GM12878 (cell line): ENCODE measurements around the gene CACNA2D1. TPM values are rescaled to one million over a fixed set of nuclear protein-coding genes. Genes with fewer than 3 reads are reported as not detected.

Experiments
- ATF7 ChIP-seq: fragments of 450-650 bp; IDR thresholded peaks from 2 replicates; pipeline ENCODE4 v1.6.1; 2016; ENCODE audit warnings: low read depth, mild to moderate bottlenecking
- NBN ChIP-seq: fragments of 450-650 bp; IDR thresholded peaks from 2 replicates; pipeline ENCODE4 v1.6.1; 2016
- NFYA ChIP-seq: IDR thresholded peaks from 2 replicates; pipeline ENCODE4 v1.6.1; 2011; ENCODE audit warnings: low read depth, mild to moderate bottlenecking, low read length, improper control_type of control experiment, borderline replicate concordance
- PAX5 ChIP-seq: IDR thresholded peaks from 2 replicates; pipeline ENCODE4 v1.6.1; 2011; ENCODE audit warnings: low read depth, low read length, borderline replicate concordance
- RB1 ChIP-seq: fragments of 450-650 bp; formaldehyde crosslinking; IDR thresholded peaks from 2 replicates; pipeline ENCODE4 v1.6.1; 2017; ENCODE audit warnings: mild to moderate bottlenecking, borderline replicate concordance
- RELA ChIP-seq: fragments of 450-650 bp; IDR thresholded peaks from 2 replicates; pipeline ENCODE4 v1.8.0; 2014; ENCODE audit warnings: borderline replicate concordance; ENCODE audit not compliant: partially characterized antibody
- polyA plus RNA-seq, 11 experiments: library from polyadenylated mRNA; depleted of rRNA in 4 of 11; unstranded in 6 of 11; stranded (reverse) in 5 of 11; fragments of >200 nt; fragmentation: Nextera tagmentation in 4 of 11; fragmentation: Illumina TruSeq in 1 of 11; extraction: Ambion mirVana in 4 of 11; extraction: Trizol in 1 of 11; gene quantifications; 1 replicate in 1 of 11; 2 replicates in 10 of 11; pipeline versions ENCODE4 v1.2.1 to v1.2.3, GENCODE V29; 2011 to 2016; ENCODE audit warnings: inconsistent platforms in 2 of 11, missing spikeins in 2 of 11, low read depth in 1 of 11
- total RNA-seq, 4 experiments: library from RNA; depleted of rRNA in 3 of 4; stranded (reverse); fragments of >200 nt in 3 of 4; fragmentation: Illumina TruSeq in 1 of 4; extraction: Trizol in 1 of 4; gene quantifications; 2 replicates each; pipeline versions ENCODE4 v1.2.1 to v1.2.3, GENCODE V29; 2013 to 2021
- TF ChIP-seq, protein P1 (sequence below): fragments of 450-650 bp; IDR thresholded peaks from 2 replicates; pipeline ENCODE4 v1.6.1; 2016; ENCODE audit warnings: mild to moderate bottlenecking, moderate library complexity, borderline replicate concordance
- TF ChIP-seq, protein P2 (sequence below): fragments of 450-650 bp; formaldehyde crosslinking; IDR thresholded peaks from 2 replicates; pipeline ENCODE4 v1.4.0; 2022; ENCODE audit warnings: mild to moderate bottlenecking, moderate library complexity

Gene CACNA2D1
- total and polyA plus RNA-seq, 10 of the 15 experiments (the other 5 are each of a cell fraction or from before 2014, with no cell fraction given) = 0.14 to 14.8 (median 0.97) TPM

DNA sequence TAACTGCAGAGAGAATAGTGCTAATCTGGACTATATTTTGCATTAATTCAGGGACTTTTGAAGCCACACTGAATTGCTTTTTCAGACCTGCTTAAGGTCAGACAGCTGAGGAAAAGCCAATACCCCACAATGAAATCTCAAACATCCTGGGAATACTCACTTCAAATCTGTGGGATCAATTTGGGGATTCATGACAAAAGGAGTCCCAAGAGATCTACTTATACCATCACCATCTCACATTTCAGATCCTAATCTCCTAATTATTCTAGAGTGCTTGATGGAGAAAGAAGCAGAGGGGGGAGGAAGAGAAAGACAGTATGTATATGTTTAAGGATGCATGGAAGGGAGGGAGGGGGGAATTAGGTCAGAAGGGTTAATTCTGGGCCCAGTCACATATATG, 202.2 kb downstream of the CACNA2D1 start (continued):
- TF ChIP-seq, protein P1, sequence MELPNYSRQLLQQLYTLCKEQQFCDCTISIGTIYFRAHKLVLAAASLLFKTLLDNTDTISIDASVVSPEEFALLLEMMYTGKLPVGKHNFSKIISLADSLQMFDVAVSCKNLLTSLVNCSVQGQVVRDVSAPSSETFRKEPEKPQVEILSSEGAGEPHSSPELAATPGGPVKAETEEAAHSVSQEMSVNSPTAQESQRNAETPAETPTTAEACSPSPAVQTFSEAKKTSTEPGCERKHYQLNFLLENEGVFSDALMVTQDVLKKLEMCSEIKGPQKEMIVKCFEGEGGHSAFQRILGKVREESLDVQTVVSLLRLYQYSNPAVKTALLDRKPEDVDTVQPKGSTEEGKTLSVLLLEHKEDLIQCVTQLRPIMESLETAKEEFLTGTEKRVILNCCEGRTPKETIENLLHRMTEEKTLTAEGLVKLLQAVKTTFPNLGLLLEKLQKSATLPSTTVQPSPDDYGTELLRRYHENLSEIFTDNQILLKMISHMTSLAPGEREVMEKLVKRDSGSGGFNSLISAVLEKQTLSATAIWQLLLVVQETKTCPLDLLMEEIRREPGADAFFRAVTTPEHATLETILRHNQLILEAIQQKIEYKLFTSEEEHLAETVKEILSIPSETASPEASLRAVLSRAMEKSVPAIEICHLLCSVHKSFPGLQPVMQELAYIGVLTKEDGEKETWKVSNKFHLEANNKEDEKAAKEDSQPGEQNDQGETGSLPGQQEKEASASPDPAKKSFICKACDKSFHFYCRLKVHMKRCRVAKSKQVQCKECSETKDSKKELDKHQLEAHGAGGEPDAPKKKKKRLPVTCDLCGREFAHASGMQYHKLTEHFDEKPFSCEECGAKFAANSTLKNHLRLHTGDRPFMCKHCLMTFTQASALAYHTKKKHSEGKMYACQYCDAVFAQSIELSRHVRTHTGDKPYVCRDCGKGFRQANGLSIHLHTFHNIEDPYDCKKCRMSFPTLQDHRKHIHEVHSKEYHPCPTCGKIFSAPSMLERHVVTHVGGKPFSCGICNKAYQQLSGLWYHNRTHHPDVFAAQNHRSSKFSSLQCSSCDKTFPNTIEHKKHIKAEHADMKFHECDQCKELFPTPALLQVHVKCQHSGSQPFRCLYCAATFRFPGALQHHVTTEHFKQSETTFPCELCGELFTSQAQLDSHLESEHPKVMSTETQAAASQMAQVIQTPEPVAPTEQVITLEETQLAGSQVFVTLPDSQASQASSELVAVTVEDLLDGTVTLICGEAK = no peak
- TF ChIP-seq, protein P2, sequence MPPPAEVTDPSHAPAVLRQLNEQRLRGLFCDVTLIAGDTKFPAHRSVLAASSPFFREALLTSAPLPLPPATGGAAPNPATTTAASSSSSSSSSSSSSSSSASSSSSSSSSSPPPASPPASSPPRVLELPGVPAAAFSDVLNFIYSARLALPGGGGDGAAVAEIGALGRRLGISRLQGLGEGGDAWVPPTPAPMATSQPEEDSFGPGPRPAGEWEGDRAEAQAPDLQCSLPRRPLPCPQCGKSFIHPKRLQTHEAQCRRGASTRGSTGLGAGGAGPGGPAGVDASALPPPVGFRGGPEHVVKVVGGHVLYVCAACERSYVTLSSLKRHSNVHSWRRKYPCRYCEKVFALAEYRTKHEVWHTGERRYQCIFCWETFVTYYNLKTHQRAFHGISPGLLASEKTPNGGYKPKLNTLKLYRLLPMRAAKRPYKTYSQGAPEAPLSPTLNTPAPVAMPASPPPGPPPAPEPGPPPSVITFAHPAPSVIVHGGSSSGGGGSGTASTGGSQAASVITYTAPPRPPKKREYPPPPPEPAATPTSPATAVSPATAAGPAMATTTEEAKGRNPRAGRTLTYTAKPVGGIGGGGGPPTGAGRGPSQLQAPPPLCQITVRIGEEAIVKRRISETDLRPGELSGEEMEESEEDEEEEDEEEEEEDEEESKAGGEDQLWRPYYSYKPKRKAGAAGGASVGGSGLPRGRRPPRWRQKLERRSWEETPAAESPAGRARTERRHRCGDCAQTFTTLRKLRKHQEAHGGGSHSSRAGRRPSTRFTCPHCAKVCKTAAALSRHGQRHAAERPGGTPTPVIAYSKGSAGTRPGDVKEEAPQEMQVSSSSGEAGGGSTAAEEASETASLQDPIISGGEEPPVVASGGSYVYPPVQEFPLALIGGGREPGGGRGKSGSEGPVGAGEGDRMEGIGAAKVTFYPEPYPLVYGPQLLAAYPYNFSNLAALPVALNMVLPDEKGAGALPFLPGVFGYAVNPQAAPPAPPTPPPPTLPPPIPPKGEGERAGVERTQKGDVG (CRISPR knock-in tag) = no peak
- TF ChIP-seq RB1 (no peak), PAX5 (no peak), NBN (no peak), RELA (no peak), NFYA (no peak), ATF7 (no peak)
